Stimulated activated CD4-positive, alpha-beta T cell treated with anti-CD3 and anti-CD28 coated beads, Interleukin-4, amount 100 ng/mL, for 4 hours (primary cell): Measurements from ENCODE around the gene CXXC1.
"Not testable (repeated sequence)": the region's sequence is repeated elsewhere in the genome, so short reads cannot be mapped to it uniquely, and the experiment has no call there.

Source experiments
- DNase-seq, 2 experiments: peaks; one replicate each; pipeline ENCODE4 v3.0.0-alpha.2; 2020

CXXC1 gene

GRCh38 chr18:50274044-50274442 lies 13.4 kb downstream of the CXXC1 start:
- DNase-seq = no peak

DNA sequence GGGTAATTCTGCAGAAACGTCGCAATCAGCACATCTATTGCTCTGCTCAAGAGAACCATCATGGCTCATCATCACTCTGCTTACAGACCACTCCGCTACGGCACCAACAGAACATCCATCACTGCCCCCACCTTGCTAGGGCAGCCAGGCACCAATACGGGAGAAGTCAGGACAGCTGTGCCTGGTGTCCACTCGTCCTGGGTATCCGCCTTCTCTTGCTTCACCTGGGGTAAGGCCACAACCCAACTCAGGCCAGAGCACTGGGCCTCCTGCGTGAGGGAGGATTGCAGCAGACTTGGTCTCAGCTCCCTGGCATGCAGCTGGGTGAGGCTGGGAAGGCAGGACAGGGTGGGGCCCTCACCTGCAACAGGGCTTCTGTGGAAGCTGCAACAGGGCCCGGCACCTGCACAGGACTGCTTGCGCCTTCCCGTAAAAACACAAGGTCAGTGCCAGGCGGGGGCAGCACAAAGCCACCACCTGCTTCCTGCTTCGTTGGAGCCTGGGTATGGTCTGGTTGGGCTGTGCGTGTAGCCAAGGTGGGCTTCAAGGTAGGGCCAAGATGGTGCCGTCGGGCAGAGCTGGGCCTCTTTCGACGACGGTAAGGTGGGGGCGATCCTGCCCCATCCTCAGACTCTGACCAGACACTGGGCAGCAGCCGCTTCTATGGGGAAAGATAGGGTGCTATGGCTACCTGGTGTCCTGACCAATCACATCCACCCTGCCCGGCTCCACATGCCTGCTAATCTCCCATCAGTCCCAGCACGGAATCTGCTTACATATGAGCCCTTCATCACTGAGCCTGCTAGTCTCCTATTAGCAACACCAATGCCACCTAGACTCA lies 14.1 kb downstream of the CXXC1 start:
- no peak for DNase-seq

DNA sequence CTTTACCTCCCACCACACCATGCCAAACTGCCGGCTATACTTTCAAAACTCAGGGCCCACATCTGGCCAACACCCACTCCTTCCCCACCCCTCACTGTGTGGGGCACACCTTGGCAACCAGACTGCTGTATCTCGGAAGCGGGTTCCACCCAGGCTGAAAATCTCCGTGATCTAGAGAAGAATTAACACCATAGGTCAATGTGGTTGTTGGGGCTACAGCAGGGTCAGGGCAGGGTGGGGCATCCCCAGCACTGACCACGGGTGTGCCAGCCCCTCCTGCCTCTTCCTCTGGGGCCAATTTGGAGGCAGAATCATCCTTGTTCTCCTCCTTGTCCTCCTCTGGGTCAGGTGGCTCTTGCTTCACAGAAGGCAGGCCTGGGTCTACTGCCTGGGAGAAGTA lies 14.9 kb downstream of the CXXC1 start:
- DNase-seq = no peak

GRCh38 chr18:50268022-50268747 lies 19.3 kb downstream of the CXXC1 start:
- DNase-seq = peak; percentile 71 to 77

GRCh38 chr18:50266248-50266704 lies 21.2 kb downstream of the CXXC1 start, which contains the start of gene CFAP53:
CFAP53 (minus strand) TSS chr18:50266495; CDS start chr18:50266404, 91 bp downstream.
- peak; percentile 76 to 81 for DNase-seq

- DNase-seq = no peak
Observed at GRCh38 chr18:50262977-50263376, 24.5 kb downstream of the CXXC1 start.

GRCh38 chr18:50250935-50251334 lies 36.6 kb downstream of the CXXC1 start:
- no peak for DNase-seq

- no peak for DNase-seq
Observed at GRCh38 chr18:50249576-50249975, 37.9 kb downstream of the CXXC1 start.

- no peak for DNase-seq
Observed at GRCh38 chr18:50247561-50247960, 39.9 kb downstream of the CXXC1 start.

- DNase-seq = not testable (repeated sequence)
Observed at GRCh38 chr18:50241768-50242167, 45.7 kb downstream of the CXXC1 start.

DNA sequence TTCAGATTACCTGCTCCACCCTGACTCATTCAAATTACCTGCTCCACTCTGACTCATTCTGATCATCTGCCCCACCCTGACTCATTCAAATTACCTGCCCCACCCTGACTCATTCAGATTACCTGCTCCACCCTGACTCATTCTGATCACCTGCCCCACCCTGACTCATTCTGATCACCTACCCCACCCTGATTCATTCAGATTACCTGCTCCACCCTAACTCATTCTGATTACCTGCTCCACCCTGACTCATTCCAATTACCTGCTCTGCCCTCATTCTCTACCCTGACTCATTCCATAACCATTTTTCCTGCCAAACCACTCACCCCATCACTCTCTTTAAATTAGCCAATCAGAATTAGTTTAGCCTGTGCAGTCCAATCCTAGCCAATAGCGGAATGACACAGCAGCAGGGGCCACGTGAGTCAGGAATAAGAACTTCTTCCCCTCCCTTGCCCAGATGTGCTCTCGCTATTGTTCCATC lies 47.4 kb downstream of the CXXC1 start:
- peak in 1 of 2 experiments; percentile 28 for DNase-seq

- DNase-seq = no peak
Observed at GRCh38 chr18:50232419-50232818, 55.1 kb downstream of the CXXC1 start.
